GM12875 (cell line): ENCODE measurements around the gene C17orf58.

Experiments
- H3K4me3 ChIP-seq: one replicate; pipeline ENCODE4 v1.5.1; 2011; ENCODE audit warnings: low read depth, low read length, control low read depth
- CTCF ChIP-seq: IDR thresholded peaks from 2 replicates; pipeline ENCODE4 v1.5.1; 2011; ENCODE audit warnings: low read depth, mild to moderate bottlenecking, control low read depth, inconsistent platforms, low read length, moderate library complexity, borderline replicate concordance; ENCODE audit not compliant: insufficient read depth

C17orf58 gene

GRCh38 chr17:67995570-67996263 is 552 bp downstream of the C17orf58 start:
- H3K4me3 ChIP-seq: peak overlapping the region; percentile 34
- TF ChIP-seq CTCF: no peak

- H3K4me3 ChIP-seq: no peak overlapping the region
- TF ChIP-seq CTCF: no peak
Observed at GRCh38 chr17:67994817-67995569, 1.3 kb downstream of the C17orf58 start.

DNA sequence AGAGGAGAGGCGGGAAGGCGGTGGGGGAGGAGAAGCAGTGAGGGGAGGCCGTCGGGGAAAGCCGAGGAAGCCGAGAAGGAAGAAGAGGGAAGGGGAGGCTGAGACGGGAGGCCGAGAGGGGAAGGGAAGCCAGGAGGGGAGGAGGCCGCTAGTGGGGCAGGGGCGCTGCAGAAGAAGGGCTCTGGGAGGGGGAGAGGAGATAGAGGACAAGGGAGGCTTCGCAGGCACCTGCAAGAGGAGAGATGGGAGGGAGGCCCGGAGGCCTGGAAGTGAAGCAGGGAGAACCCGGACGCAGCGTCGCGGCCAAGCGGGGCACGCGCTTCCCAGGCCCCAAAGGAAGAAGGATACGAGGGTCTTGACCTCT is 2.3 kb downstream of the C17orf58 start:
- no peak for TF ChIP-seq CTCF
- peak overlapping the region; percentile 65 for H3K4me3 ChIP-seq

- peak overlapping the region; percentile 65 for H3K4me3 ChIP-seq
- no peak for TF ChIP-seq CTCF
Observed at GRCh38 chr17:67993153-67993997, 2.9 kb downstream of the C17orf58 start.

DNA sequence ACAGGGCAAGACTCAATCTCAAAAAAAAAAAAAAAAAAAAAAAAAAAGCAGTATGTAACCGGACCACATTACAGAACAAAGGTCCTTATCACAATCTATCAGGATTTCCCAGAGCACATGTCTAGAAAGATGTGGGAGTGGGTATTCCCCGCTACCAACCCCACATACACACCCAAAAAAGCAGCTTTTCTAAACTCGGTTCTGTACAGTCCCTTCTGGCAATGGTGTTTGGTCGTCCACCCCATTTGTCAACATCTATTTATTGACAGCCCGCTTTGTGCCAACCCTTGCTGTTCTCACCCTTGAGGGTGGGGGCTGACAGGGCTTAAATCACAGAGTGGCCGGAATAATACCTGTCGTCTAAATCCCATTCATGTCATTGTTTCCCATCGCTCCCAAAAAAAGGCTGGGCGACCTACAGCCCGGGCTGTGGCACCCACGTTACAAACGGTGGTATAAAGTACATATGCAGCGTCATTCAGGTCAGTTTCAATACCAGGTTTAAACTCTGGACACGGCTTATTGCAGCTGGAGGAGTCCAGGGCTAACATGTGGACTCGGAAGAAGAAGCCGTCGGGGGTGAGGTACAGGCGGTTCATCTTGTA is 3.6 kb downstream of the C17orf58 start:
- H3K4me3 ChIP-seq: peak overlapping the region; percentile 62
- TF ChIP-seq CTCF: no peak

DNA sequence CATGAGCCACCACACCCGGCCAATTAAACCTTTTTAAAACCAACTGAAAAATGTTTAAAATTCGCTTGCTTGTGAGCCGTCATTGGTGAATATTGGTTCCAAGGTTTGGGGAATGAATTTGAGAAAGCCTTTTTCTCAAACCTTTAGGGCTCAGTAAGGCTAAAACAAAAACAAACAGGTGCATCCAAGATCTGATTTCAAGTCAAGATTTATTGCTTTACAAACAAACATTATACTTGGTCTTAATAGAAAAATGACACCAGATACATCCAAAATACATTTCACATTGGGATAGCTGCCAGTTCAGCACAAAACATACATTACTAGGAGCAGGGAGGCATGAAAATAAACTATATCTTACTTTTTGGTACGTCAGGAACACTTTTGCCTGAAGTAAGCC is 5.4 kb downstream of the C17orf58 start:
- no peak for TF ChIP-seq CTCF
- no peak overlapping the region for H3K4me3 ChIP-seq
